ENCODE data around the gene FPR3. TPM values are rescaled to one million over a fixed set of nuclear protein-coding genes. Genes with fewer than 3 reads are reported as not detected.
A peak's percentile ranks its signal among the peaks of the same experiment; 100 is the strongest.

FPR3 gene
- total RNA-seq, 4 donors from 2014 or later: 0.81 to 2.9 (median 2.1) TPM

DNA sequence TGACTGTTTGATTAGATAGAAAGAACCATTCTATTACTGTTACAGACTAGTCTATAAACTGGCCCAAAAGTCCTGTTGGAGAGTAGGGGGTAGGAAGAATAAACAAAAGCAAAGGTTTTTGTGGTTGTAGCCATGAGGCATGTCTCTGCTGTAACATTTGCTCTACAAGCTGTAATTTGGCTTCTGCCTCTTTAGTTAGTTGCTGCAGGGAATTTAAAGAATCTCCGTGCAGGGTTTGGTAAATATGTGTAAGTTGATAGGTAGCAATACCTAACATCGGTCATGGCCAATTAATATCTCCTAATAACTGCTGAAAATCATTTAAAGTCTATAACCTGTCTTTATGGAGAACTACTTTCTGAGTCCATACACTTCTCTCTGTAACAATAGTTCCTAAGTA, 13.0 kb downstream of the FPR3 start:
- H3K27ac ChIP-seq: no peak overlapping the region
- DNase-seq (ENCODE audit: low spot score in 2 of 2): no peak
- WGBS: 41% methylated on average over 2 of the region's 2 CpGs
- H3K4me1 ChIP-seq: peaks cover 44% of the 10 kb centered on the region
- H3K9me3 ChIP-seq: no peaks in the 10 kb centered on the region
- no peak overlapping the region for H3K4me3 ChIP-seq
- TF ChIP-seq POLR2A (IDR thresholded peaks at IDR 0.05) (no peak), EP300 (IDR thresholded peaks at IDR 0.05) (no peak), POLR2AphosphoS5 (IDR thresholded peaks at IDR 0.05) (no peak)
- TF ChIP-seq, protein P1, sequence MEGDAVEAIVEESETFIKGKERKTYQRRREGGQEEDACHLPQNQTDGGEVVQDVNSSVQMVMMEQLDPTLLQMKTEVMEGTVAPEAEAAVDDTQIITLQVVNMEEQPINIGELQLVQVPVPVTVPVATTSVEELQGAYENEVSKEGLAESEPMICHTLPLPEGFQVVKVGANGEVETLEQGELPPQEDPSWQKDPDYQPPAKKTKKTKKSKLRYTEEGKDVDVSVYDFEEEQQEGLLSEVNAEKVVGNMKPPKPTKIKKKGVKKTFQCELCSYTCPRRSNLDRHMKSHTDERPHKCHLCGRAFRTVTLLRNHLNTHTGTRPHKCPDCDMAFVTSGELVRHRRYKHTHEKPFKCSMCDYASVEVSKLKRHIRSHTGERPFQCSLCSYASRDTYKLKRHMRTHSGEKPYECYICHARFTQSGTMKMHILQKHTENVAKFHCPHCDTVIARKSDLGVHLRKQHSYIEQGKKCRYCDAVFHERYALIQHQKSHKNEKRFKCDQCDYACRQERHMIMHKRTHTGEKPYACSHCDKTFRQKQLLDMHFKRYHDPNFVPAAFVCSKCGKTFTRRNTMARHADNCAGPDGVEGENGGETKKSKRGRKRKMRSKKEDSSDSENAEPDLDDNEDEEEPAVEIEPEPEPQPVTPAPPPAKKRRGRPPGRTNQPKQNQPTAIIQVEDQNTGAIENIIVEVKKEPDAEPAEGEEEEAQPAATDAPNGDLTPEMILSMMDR (IDR thresholded peaks at IDR 0.05): no peak
- no peaks in the 10 kb centered on the region for H3K36me3 ChIP-seq
- no peaks in the 10 kb centered on the region for H3K27me3 ChIP-seq

DNA sequence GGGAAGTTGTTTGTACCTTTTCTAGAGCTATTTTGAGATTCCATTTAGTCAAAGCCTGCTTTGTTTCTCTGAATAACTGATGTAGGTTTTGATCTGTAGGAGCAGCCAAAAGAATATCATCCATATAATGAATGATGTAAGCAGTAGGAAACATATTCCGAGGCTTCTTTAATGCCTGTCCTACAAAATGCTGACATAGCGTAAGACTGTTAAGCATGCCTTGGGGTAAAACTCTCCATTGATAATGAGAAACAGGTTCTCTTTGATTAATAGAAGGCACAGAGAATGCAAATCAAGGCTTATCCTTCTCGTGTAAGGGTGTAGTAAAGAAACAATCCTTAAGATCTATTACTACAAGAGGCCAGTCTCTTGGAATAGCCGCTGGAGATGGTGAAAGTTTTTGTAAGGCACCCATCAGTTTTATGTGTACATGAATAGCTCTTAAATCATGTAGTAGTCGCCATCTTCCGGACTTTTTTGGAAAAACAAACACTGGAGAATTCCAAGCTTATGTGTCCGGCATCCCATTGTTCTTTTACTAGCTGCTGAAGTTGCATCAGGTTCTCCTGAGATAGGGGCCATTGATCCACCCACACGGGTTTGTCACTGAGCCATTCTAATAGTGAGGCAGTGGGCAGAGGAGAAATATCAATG, 13.5 kb downstream of the FPR3 start:
- TF ChIP-seq, protein P1 (IDR thresholded peaks at IDR 0.05): no peak
- TF ChIP-seq EP300 (IDR thresholded peaks at IDR 0.05): no peak
- no peak for TF ChIP-seq POLR2A (IDR thresholded peaks at IDR 0.05)
- TF ChIP-seq POLR2AphosphoS5 (IDR thresholded peaks at IDR 0.05): no peak
- no peak for DNase-seq (ENCODE audit: low spot score in 2 of 2)
- 46% methylated on average over 8 of the region's 8 CpGs for WGBS
- H3K4me3 ChIP-seq: no peak overlapping the region
- H3K4me1 ChIP-seq: peaks cover 44% of the 10 kb centered on the region
- H3K36me3 ChIP-seq: no peaks in the 10 kb centered on the region
- H3K27ac ChIP-seq: no peak overlapping the region
- H3K9me3 ChIP-seq: no peaks in the 10 kb centered on the region
- H3K27me3 ChIP-seq: no peaks in the 10 kb centered on the region

DNA sequence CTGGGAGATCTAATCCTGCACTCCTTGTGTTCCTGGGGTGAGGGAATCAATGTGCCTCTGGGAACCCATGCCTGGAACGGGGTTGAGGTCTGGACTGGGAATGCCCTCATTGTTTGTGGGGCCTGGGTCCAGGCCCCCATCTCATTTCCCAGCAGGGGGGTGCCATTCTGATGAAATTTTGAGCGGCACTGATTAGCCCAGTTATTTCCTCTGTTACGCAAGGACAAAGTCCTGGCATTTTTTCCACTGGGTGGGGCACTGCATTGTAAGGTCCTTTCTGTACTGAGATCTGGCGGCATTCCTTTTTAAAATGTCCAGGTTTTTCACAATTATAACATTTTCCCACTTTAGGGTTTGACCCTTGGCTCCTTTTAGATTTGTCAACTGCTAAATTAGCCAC, 14.8 kb downstream of the FPR3 start:
- Histone ChIP-seq H3K27ac (no peak overlapping the region), H3K27me3 (no peaks in the 10 kb centered on the region), H3K4me3 (no peak overlapping the region), H3K36me3 (no peaks in the 10 kb centered on the region), H3K9me3 (no peaks in the 10 kb centered on the region), H3K4me1 (peaks cover 44% of the 10 kb centered on the region)
- DNase-seq (ENCODE audit: low spot score in 2 of 2): no peak
- TF ChIP-seq EP300 (IDR thresholded peaks at IDR 0.05) (no peak), POLR2A (IDR thresholded peaks at IDR 0.05) (no peak), POLR2AphosphoS5 (IDR thresholded peaks at IDR 0.05) (no peak)
- TF ChIP-seq, protein P1 (IDR thresholded peaks at IDR 0.05): no peak
- WGBS: 45% methylated on average over 4 of the region's 4 CpGs

DNA sequence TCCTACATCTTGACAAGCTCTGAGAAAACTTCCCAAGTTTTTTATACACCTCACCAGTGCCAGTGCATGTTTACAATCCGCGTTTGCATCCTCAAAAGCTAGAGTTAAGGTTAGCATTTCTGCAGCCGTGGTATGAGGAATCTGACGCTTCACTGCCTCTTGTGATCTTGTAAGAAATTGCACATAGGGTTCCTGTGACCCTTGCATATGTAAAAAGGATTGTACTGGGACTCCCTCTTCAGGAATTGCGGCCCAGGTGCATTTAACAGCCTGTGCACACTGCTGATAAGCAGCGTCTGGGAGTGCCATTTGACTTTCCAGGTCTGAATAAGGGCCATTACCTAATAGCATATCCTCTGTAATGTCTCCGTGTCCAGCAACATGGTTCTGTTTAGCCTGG, 15.3 kb downstream of the FPR3 start:
- no peak overlapping the region for H3K27ac ChIP-seq
- no peaks in the 10 kb centered on the region for H3K27me3 ChIP-seq
- no peak for DNase-seq (ENCODE audit: low spot score in 2 of 2)
- H3K36me3 ChIP-seq: no peaks in the 10 kb centered on the region
- TF ChIP-seq POLR2AphosphoS5 (IDR thresholded peaks at IDR 0.05) (no peak), POLR2A (IDR thresholded peaks at IDR 0.05) (no peak), EP300 (IDR thresholded peaks at IDR 0.05) (no peak)
- TF ChIP-seq, protein P1 (IDR thresholded peaks at IDR 0.05): peak; percentile 5 to 27
- H3K4me3 ChIP-seq: no peak overlapping the region
- WGBS: 64% methylated on average over 7 of the region's 7 CpGs
- peaks cover 42% of the 10 kb centered on the region for H3K4me1 ChIP-seq
- H3K9me3 ChIP-seq: no peaks in the 10 kb centered on the region

DNA sequence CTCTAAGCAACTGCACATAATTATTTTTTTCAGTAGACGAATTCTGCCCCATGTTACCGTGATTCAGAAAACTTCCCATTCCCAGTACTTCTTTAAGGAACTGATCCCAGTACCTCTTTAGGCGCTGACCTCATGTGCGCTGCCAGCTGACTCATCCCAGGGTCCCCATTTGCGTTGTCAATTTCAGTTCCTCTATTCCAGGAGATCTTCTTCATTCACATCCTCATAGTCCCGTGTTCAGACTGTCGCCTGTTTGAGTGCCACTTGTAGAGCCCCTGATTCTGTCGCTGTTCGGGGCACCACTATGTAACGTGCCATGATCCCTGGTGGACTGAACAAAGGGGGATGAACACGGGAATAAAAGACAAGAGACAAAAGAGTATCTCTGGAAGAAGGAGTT, 16.4 kb downstream of the FPR3 start:
- 88% methylated on average over 11 of the region's 11 CpGs for WGBS
- no peaks in the 10 kb centered on the region for H3K27me3 ChIP-seq
- H3K27ac ChIP-seq: no peak overlapping the region
- peaks cover 42% of the 10 kb centered on the region for H3K4me1 ChIP-seq
- H3K4me3 ChIP-seq: no peak overlapping the region
- H3K36me3 ChIP-seq: no peaks in the 10 kb centered on the region
- H3K9me3 ChIP-seq: no peaks in the 10 kb centered on the region
- TF ChIP-seq POLR2AphosphoS5 (IDR thresholded peaks at IDR 0.05) (no peak), POLR2A (IDR thresholded peaks at IDR 0.05) (no peak)
- TF ChIP-seq, protein P1 (IDR thresholded peaks at IDR 0.05): no peak
- no peak for DNase-seq (ENCODE audit: low spot score in 2 of 2)
